ENCODE data around the gene RSRC1.
A peak's percentile ranks its signal among the peaks of the same experiment; 100 is the strongest.
"Not testable (repeated sequence)": the region's sequence is repeated elsewhere in the genome, so short reads cannot be mapped to it uniquely, and the experiment has no call there.

RSRC1 gene, protein sequence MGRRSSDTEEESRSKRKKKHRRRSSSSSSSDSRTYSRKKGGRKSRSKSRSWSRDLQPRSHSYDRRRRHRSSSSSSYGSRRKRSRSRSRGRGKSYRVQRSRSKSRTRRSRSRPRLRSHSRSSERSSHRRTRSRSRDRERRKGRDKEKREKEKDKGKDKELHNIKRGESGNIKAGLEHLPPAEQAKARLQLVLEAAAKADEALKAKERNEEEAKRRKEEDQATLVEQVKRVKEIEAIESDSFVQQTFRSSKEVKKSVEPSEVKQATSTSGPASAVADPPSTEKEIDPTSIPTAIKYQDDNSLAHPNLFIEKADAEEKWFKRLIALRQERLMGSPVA

DNA sequence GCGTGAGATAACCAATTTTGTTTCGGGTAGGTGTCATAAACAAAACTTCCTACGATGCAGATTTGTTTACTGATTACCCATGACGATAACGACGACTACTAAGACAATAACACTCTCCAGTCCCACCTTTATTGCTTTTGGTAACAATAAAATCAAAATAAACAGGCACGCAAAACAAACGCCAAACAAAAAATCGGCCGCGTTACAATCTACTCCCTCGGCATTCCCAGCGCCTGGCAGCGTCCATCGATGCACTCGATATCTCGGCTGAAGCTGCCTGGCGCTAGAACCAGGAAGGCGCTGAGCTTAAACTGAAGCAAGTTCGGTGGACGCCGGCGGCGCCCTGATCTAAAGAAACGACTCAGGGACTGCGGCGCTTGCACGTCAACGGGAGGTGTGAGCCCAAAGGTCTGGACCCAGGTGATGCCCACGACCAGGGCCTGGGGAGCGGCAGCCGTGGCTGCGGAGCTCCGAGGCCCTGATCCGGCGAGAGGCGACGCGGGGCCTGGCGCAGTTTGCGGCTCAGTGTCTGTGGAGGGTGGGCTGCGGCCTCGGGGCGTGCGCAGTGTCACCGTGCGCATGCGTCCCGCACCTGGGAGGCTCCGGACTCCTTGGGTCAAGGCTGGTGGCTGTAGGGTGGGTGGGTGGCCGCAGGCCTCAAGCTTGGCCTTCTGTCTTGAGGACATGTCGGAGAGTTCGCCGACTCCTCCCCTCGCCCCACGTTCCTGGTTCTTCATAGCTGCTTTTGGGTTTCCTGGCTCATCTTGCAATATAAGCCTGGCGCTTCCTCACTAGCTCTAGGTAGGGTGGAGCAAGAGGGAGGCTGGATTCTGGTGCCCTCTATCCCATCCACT is at the start of gene RSRC1:
Gene RSRC1 (plus strand): TSS at position 286 of the 854 bp plus-strand sequence. CDS start 12,016 bp downstream, outside the sequence.
- peak; percentile 86 for DNase-seq

DNA sequence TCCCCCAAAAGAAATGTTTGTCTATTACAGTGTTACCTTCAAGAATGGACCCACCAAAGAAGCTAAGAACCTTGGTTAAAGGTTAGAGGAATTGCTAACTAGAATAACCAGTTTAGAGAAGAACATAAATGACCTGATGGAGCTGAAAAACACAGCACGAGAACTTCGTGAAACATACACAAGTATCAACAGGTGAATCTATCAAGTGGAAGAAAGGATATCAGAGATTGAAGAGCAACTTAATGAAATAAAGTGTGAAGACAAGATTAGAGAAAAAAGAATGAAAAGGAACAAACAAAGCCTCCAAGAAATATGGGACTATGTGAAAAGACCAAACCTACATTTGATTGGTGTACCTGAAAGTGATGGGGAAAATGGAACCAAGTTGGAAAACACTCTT is 44.3 kb upstream of the RSRC1 start:
- not testable (repeated sequence) for DNase-seq

DNA sequence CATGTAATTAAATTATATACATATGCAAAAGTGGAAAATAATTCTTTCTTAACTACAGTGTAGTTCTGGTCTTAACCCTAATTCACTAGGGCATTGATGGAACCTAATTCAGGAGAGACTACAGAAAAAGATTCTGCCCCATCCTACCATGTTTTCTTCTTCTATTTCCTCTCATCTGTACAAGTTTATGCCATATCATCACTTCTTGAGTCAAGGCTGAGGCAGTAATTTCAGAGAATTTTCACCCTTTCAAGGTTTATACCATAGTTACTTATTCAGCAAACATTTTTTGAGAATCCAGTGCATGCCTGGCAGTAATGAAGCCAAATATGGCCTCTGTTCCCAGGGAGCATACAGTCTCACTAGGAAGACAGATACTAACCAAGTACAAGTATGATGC is 37.1 kb upstream of the RSRC1 start:
- no peak for DNase-seq

DNA sequence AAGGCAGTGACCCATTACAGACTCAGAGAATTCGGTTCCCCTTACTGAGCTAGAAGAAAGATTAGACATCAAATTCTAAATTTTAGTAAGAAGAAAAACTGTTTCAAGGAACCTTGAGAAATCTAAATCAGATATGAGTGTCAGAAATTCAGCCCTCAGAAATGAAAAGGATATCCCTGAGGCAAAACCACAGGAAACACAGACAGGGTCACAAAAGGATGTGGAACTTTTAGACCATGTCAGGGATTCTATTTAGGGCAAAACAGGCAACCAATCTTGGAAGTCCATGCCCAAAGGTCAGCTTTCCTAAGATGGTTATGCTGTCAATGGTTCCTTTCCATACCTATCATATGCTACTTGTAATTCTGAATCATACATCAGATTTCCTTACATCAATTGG is 35.3 kb upstream of the RSRC1 start:
- no peak for DNase-seq

DNA sequence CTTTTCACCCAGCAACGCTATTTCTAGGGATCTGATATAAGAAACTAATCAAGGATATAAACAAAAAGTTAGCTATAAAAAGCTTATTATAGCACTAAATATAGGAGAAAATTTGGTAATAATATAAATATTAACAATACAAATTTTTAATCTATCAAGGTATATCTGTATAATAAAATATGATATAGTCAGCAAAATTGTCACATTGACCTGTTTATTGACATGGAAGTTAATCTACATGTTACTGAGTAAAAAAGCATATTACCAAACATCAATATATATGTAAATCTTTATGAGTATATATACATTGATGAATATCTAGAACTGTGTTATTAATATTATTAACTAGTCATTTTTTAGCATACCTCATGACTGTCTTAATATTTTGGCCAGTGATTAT is 30.3 kb upstream of the RSRC1 start:
- DNase-seq = no peak

DNA sequence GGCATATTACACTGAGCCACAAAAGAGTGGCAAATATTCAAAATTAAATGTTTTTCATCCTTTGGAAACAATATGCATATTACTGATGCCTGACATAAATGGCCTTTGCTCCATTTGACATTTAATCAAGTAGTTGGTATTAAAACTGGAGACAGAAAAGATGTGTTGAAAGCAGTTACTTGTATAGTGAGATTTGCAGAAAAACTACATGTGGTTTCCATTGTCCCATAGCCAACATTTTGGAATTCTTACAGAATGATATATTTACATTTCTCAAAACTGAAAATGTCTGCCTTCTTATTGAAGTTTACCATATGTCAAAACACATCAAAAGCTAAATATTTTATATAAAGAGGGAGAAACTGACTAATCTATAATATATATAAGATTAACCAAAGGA is 25.2 kb upstream of the RSRC1 start:
- no peak for DNase-seq

DNA sequence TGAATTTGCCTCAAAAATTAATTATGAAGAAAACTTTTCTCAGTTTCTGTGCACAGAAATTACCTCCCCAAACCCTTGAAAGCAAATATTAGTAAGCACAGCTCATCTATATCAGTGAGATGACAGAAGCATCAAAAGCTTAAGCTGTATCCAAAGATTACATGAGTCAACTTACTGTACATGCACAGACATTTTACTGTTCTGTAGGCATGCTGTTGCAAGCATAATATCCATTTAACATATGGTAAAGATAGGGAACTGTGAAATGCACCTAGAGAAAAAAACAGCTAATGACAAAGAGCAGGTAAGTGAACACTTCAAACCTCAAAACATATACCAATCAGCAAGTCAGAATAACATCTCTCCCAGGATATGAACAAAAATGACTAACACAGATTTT is 24.5 kb upstream of the RSRC1 start:
- DNase-seq = no peak

DNA sequence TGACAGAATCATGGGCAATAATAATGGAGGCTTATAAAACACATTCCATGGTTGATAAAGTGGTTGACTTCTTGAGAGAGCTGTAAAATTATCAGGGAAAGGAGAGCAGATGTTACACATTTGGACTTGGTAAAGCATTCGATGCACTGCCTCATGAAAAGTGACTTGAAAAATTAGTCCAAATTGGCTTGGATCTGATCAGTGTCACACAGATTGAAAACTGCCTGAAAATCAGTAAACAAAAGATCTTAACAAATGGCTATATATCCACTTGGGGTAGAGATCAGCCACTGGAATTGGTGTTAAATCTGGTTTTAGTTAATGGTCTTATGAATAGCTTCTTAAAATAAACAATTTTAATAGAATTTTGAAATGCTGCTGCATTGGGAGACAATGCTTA is 24.0 kb upstream of the RSRC1 start:
- DNase-seq = no peak

DNA sequence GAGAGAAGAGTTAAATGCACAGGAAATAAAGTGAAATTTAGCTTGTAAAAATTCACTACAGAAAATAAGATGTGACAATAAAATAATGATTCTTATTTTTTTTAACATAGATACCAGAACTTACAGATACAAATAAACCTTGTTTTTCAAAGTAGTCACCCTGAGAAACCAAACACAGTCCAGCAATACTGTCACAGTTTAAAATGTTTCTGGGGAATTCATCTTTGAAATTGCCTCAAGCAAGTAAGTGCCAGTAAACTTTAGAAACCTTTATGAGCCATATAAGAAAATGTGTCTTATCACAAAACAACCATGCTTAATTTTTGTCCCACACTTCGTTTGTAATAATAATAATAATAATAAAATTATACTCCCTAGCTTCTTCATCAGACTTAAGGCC is 23.5 kb upstream of the RSRC1 start:
- no peak for DNase-seq

DNA sequence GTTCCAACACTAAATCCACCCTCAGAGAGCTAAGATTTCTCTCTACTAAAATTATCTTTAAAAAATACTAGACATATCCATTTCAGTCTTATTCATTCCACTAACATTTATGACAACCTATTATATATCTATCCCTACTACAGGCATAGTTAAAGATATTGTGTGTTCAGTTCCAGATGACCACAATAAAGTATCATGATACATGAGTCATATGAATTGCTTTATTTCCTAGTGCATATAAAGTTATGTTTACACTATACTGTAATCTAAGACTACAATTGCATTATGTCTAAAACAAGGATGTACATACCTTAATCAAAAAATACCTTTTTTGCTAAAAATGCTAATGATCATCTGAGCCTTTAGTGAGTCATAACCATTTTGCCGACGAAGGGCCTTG is 23.1 kb upstream of the RSRC1 start:
- no peak for DNase-seq

DNA sequence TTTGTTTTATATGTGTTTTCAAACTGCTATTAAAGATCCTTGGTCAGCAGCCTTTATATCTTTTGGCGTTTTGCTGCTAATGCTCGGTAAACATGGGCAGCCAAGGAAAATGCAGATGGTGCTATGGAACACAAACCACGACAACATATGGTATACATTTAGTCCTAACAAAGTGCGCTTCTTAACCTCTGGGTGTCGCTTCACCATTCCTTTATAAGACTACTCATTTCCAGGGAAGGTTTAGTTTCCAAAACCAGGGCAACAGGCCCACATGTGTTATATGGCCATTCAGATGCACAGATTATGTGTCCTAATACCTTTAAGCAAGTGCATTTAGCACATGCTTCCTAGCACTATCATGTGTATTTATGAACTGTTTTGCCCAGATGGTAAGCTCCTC is 18.4 kb upstream of the RSRC1 start:
- DNase-seq = no peak

DNA sequence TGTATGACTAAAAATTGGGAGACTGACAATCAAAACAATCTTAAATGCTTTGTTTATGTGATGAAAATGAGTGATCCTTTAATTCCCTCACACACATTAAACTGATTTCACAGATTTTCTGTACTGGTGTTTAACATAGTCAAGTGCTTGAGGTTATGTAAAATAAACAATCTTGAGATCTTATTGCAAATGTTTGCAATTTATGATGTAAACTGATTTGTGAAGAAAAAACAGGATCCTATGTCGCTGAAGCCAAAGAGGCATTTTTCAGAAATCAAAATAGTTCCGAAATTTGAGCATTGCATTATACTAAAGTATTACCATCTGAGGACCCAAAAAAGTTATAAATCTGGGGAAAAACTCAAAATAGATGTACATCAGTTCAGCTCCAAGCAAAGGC is 16.4 kb upstream of the RSRC1 start:
- no peak for DNase-seq

DNA sequence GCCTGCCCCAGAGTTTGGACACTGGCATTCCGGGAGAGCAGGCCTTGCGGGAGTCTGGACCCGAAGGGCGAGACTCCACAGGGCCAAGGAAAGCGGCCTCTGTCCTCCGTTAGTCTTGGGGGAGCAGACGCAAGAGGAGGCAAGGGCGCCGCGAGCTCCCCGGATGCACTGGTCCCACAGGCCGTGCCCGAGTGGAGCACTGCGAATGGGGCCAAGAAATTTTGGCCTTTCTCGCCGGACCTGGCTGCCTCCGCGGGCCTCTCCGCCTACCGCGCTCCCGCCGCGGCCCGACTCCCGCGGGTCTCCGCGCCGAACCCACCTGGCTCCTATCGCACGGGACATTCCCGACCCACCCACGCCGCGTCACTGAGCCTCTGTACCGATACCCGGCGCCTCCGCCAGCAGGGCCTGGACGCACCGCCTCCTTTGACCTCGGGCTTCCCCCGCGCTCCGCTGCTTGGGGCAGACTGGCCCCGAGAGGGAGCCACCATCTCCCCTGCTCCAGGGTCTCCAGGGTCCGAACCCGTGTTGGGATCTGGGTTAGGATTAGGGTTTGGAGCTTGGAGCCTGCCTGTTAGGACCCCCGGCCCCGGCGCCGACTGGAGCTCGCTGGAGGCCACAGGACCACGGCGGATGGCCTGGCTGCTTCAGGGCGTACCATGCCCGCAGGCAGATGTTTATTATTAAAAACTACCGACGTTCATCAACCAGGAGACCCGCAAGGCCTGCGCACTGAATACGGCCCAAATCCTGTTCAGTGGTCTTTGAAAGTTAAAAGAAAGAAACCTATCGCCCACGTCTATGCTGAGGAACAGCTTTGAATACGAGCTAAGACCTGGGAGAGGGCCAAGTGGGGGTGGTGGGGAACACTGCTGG is 15.4 kb upstream of the RSRC1 start:
- no peak for DNase-seq

DNA sequence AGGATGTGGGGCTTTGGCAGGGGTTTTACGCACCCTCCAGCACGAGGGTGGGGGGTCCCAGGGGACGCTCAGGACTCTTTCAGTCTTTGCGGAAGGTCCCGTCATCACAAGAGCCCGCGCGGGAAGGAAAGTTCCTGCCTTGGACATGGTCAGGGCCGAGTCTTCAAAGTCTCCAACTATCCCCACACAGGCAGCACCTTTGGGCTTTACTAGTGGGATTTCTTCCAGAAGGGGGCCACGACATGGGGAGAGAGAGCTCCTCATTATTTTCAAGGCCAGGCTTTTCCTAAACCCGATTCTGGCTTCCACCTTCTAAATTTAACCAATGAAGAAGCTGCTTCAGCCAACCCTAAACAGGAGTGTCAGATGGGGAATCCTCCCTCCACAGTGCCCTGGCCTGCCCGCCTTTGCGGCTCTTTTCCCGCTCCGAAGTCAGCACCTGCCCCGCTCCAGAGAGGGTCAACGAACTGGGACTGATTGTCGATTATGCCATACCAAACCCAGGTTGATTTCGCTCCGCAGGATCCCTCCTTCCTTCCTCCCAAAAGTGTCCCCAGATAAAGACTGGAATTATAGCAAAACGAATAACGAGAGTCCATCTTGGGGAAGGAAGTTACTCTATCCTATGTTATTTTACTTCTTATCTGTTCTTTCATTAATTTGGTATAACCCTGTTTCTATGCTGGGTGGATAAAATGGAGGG is 14.6 kb upstream of the RSRC1 start:
- DNase-seq = no peak

DNA sequence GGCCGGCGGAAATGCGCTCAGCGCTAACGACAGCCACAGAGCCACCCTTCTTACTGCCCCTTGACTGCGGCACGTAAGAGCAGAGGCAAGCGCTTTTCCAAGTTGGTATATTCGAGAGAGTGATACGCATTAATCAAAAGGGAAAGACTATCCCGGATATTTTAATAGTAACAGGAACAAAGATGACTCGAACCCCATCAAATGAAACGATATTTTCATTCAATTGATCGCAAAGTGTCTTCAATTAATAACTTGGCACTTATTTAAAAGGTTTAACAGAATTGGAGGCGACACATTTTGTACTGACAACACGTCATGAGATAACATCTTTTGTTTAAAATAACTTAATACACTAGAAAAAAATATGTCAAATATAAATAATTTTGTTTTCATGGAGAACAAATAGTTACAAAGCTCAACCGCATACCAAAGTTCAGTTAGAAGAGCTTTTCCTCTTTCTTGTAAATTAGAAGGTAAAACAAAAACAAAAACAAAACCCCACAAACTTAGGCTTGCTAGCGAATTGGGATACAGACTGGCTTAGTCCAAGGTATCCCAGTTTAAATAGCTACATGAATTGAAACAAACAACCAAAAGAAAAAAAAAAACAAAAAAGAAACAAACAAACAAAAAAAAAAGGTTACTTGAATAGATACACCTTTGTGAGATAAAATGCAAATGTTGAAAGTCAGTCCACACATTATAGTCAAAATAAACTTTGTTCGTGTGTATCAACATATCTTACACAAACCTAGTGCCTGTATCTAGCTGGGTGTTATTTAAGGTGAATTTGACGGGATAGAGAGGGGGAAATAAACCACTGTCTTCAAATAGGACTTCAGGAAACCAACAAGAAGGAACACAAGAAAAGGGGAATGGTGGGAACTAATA is 13.8 kb upstream of the RSRC1 start:
- DNase-seq = no peak

DNA sequence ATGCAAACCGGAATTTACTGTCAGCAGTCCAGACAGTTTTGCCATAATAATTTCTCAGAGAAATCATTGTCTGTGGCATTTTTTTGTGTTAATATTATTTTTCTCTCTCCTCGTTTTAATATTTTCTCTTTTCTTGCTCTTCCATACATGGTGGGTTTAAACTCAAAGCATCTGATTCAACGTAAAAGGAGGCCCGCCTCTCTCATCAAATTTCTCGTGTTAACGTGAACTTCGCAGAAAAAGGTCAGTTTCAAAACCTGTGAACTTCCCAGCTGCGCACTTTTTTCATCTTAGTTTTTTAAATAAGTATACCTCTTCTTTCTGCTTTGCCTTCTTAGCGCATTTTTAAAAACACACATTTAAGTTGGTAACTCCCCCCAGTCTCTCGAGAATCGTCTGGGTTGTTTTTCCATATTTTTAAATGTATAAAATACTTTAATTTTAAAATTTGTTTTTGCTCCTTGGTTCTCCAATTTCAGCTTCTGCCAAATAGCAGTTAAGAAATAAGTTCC is 12.8 kb upstream of the RSRC1 start:
- no peak for DNase-seq

DNA sequence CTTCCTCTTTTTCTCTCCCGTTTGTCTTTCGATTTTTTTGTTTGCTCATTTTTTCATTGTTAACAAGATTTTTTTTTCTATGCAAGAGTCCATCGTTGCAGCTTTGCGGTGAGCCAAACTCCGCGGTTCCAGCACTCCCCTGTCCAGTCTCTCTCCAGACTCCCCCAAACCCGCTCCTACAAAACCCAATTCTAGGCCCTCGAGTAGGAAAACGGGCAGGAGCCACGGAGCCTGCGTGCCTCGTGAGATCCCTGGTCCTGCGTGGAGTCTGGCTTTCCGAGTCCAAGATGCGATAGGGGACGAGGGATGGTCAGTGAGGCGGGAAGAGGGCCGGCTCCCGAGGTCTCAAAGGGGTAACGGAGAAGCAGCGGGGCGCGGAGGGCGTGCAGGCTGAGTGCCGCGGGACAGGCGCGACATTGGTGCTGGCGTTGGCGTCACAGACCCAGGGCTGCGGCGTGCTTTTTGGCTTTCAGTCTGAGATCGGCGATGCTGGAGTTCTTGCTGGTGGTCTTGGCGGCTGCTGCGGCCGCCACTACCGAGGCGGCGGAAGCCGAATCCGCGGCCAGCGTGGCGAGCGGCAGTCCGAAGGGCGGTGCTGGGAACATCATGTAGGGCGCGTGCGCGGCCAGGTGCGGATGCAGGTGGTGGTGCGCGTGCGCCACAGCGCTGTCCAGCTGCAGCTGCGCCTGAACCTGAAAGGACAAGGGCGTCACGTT is 12.1 kb upstream of the RSRC1 start:
- no peak for DNase-seq

DNA sequence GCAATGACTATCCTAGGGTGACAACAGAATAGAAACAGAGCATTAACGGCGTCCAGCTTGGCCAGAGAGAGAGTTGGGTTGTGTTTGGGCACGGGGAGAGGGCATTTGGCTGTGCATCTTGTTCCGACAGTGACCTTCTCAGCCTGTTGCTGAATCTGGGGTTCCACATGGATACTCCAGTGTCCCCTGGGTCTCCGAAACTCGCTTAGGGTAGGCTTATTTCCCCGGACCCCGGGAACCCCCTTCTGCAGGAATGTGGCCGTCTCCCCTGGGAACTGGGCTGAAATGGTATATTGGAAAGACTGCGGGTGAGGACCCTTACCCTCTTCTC is 11.6 kb upstream of the RSRC1 start:
- no peak for DNase-seq

DNA sequence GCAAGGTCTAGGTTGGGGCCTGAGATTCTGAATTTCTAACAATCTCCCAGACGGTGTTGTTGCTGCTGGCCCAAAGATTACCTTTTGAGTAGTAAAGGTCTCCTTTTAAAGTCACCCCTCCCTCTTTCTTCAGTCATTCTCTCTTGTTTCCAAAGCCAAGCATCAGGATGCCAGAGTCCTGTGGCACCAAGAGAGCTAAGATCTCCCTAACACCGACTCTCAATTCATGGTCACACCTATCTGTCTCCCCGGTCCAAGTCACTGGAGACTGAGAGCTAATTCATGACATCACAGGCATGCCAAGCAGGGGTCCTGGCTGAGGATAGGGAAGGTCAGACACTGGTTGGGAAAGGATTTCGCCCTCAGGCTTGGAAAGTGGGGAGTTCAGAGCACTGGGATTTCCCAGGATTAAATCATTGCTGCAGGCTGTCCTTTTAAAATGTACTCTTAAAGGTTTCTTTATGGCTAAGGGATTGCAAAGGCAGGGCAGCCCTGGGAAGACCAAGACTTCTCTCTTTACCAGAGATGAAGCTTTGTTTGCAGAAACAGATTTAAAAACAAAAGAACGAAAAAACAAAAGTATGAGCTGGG is 11.0 kb upstream of the RSRC1 start:
- DNase-seq = no peak

DNA sequence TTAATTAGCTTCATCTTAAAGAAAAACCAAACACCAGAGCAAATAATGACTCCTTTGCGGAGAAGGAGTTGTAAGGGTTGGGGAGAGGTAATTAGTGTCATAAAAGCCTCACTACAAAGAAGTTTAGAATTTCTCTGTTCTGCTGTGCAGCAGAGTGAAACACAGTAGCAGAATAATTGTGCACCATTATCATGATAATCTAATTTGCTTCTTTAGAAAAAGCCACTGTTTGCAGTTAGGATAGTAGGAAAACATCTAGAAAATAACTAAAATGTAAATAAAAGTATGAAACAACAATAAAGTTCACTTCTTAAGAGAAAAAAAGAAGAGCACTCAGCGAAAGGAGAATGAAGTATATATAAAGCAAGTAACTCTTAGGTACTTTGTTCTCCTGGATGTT is 9.2 kb upstream of the RSRC1 start:
- no peak for DNase-seq
